Measurements from ENCODE around the gene ANKS1A. TPM values are rescaled to one million over a fixed set of nuclear protein-coding genes. Genes with fewer than 3 reads are reported as not detected.

Gene ANKS1A
- total and polyA plus RNA-seq, 3 experiments from 2014 or later = 3.0 to 9.6 (median 8.7) TPM

- no peaks in the 10 kb centered on the region for H3K4me1 ChIP-seq (ENCODE audit: insufficient read depth, low read length)
- peaks cover 6% of the 10 kb centered on the region for H3K36me3 ChIP-seq (ENCODE audit: insufficient read depth, low read length)
- H3K9me3 ChIP-seq (ENCODE audit: low read length) = no peaks in the 10 kb centered on the region
- H3K27ac ChIP-seq (ENCODE audit: low read depth, low read length) = no peak overlapping the region
- peaks cover 0 to 4% (median 0%) of the 10 kb centered on the region in 3 donors for H3K4me1 Mint-ChIP-seq
- no peaks in the 10 kb centered on the region for H3K27me3 Mint-ChIP-seq
- no peak for DNase-seq
- H3K27me3 ChIP-seq (ENCODE audit: insufficient read depth, low read length, poor library complexity, severe bottlenecking) = no peaks in the 10 kb centered on the region
- ChIA-PET POLR2A (no interaction called here), CTCF (no interaction called here)
- no peak overlapping the region for H3K4me3 ChIP-seq (ENCODE audit: low read length)
- no peaks in the 10 kb centered on the region for H3K9me3 Mint-ChIP-seq
- H3K36me3 Mint-ChIP-seq = peaks cover 0 to 74% (median 7%) of the 10 kb centered on the region in 3 donors
- H3K27ac Mint-ChIP-seq = peak overlapping the region in 1 of 8 donors; percentile 22
- no peak overlapping the region for H3K4me3 Mint-ChIP-seq
Observed at GRCh38 chr6:35061651-35062410, 172.8 kb downstream of the ANKS1A start.

- no peak overlapping the region for H3K4me3 Mint-ChIP-seq
- ChIA-PET POLR2A (no interaction called here), CTCF (no interaction called here)
- peaks cover 6% of the 10 kb centered on the region for H3K36me3 ChIP-seq (ENCODE audit: insufficient read depth, low read length)
- no peak overlapping the region for H3K27ac ChIP-seq (ENCODE audit: low read depth, low read length)
- no peaks in the 10 kb centered on the region for H3K9me3 Mint-ChIP-seq
- no peaks in the 10 kb centered on the region for H3K27me3 ChIP-seq (ENCODE audit: insufficient read depth, low read length, poor library complexity, severe bottlenecking)
- H3K36me3 Mint-ChIP-seq = peaks cover 0 to 70% (median 6%) of the 10 kb centered on the region in 3 donors
- no peak for DNase-seq
- H3K4me1 Mint-ChIP-seq = peaks cover 0 to 4% (median 0%) of the 10 kb centered on the region in 3 donors
- no peaks in the 10 kb centered on the region for H3K4me1 ChIP-seq (ENCODE audit: insufficient read depth, low read length)
- H3K27me3 Mint-ChIP-seq = no peaks in the 10 kb centered on the region
- no peak overlapping the region for H3K4me3 ChIP-seq (ENCODE audit: low read length)
- H3K27ac Mint-ChIP-seq = peak overlapping the region in 4 of 8 donors; percentile 6 to 32 (median 26)
- H3K9me3 ChIP-seq (ENCODE audit: low read length) = no peaks in the 10 kb centered on the region
Observed at GRCh38 chr6:35062676-35063574, 173.9 kb downstream of the ANKS1A start.

GRCh38 chr6:35063701-35064280 is 174.7 kb downstream of the ANKS1A start:
- ChIA-PET CTCF (no interaction called here), POLR2A (no interaction called here)
- Mint-ChIP-seq H3K9me3 (no peaks in the 10 kb centered on the region), H3K27me3 (no peaks in the 10 kb centered on the region), H3K27ac (peak overlapping the region in 2 of 8 donors; percentile 9 to 11), H3K4me1 (peaks cover 0 to 2% (median 0%) of the 10 kb centered on the region in 3 donors), H3K36me3 (peaks cover 0 to 63% (median 7%) of the 10 kb centered on the region in 3 donors), H3K4me3 (no peak overlapping the region)
- no peaks in the 10 kb centered on the region for H3K27me3 ChIP-seq (ENCODE audit: insufficient read depth, low read length, poor library complexity, severe bottlenecking)
- DNase-seq = no peak
- H3K4me1 ChIP-seq (ENCODE audit: insufficient read depth, low read length) = no peaks in the 10 kb centered on the region
- no peak overlapping the region for H3K27ac ChIP-seq (ENCODE audit: low read depth, low read length)
- no peak overlapping the region for H3K4me3 ChIP-seq (ENCODE audit: low read length)
- H3K9me3 ChIP-seq (ENCODE audit: low read length) = no peaks in the 10 kb centered on the region
- peaks cover 6% of the 10 kb centered on the region for H3K36me3 ChIP-seq (ENCODE audit: insufficient read depth, low read length)

GRCh38 chr6:35064290-35064689 is 175.2 kb downstream of the ANKS1A start:
- H3K9me3 ChIP-seq (ENCODE audit: low read length) = no peaks in the 10 kb centered on the region
- H3K4me3 ChIP-seq (ENCODE audit: low read length) = no peak overlapping the region
- DNase-seq = no peak
- no peak overlapping the region for H3K4me3 Mint-ChIP-seq
- peaks cover 0 to 2% (median 0%) of the 10 kb centered on the region in 3 donors for H3K4me1 Mint-ChIP-seq
- H3K36me3 Mint-ChIP-seq = peaks cover 0 to 60% (median 7%) of the 10 kb centered on the region in 3 donors
- H3K9me3 Mint-ChIP-seq = no peaks in the 10 kb centered on the region
- H3K36me3 ChIP-seq (ENCODE audit: insufficient read depth, low read length) = peaks cover 6% of the 10 kb centered on the region
- no peaks in the 10 kb centered on the region for H3K27me3 Mint-ChIP-seq
- H3K27me3 ChIP-seq (ENCODE audit: insufficient read depth, low read length, poor library complexity, severe bottlenecking) = no peaks in the 10 kb centered on the region
- no peak overlapping the region for H3K27ac ChIP-seq (ENCODE audit: low read depth, low read length)
- POLR2A ChIA-PET = no interaction called here
- H3K27ac Mint-ChIP-seq = peak overlapping the region in 3 of 8 donors; percentile 9 to 80 (median 11)
- CTCF ChIA-PET = no interaction called here
- H3K4me1 ChIP-seq (ENCODE audit: insufficient read depth, low read length) = no peaks in the 10 kb centered on the region

- Mint-ChIP-seq H3K4me1 (peaks cover 0 to 2% (median 0%) of the 10 kb centered on the region in 3 donors), H3K9me3 (no peaks in the 10 kb centered on the region), H3K27me3 (no peaks in the 10 kb centered on the region), H3K27ac (peak overlapping the region in 3 of 8 donors; percentile 64 to 80 (median 70)), H3K36me3 (peaks cover 0 to 54% (median 7%) of the 10 kb centered on the region in 3 donors), H3K4me3 (no peak overlapping the region)
- ChIA-PET POLR2A (no interaction called here), CTCF (interaction anchor here (0.6 kb wide), 1 partner anchor 901 kb away, joined by 3 read pairs; no protein-coding TSS in a partner anchor)
- H3K27ac ChIP-seq (ENCODE audit: low read depth, low read length) = no peak overlapping the region
- peaks cover 6% of the 10 kb centered on the region for H3K36me3 ChIP-seq (ENCODE audit: insufficient read depth, low read length)
- no peak for DNase-seq
- H3K9me3 ChIP-seq (ENCODE audit: low read length) = no peaks in the 10 kb centered on the region
- H3K27me3 ChIP-seq (ENCODE audit: insufficient read depth, low read length, poor library complexity, severe bottlenecking) = no peaks in the 10 kb centered on the region
- H3K4me3 ChIP-seq (ENCODE audit: low read length) = no peak overlapping the region
- H3K4me1 ChIP-seq (ENCODE audit: insufficient read depth, low read length) = no peaks in the 10 kb centered on the region
Observed at GRCh38 chr6:35064757-35065440, 175.8 kb downstream of the ANKS1A start.

GRCh38 chr6:35065441-35065800 is 176.4 kb downstream of the ANKS1A start:
- DNase-seq = no peak
- Mint-ChIP-seq H3K4me3 (no peak overlapping the region), H3K27me3 (no peaks in the 10 kb centered on the region), H3K27ac (peak overlapping the region in 2 of 8 donors; percentile 64 to 70), H3K4me1 (peaks cover 0 to 2% (median 0%) of the 10 kb centered on the region in 3 donors), H3K9me3 (no peaks in the 10 kb centered on the region), H3K36me3 (peaks cover 0 to 51% (median 9%) of the 10 kb centered on the region in 3 donors)
- ChIA-PET POLR2A (no interaction called here), CTCF (no interaction called here)
- peaks cover 6% of the 10 kb centered on the region for H3K36me3 ChIP-seq (ENCODE audit: insufficient read depth, low read length)
- no peak overlapping the region for H3K27ac ChIP-seq (ENCODE audit: low read depth, low read length)
- H3K27me3 ChIP-seq (ENCODE audit: insufficient read depth, low read length, poor library complexity, severe bottlenecking) = no peaks in the 10 kb centered on the region
- no peak overlapping the region for H3K4me3 ChIP-seq (ENCODE audit: low read length)
- no peaks in the 10 kb centered on the region for H3K9me3 ChIP-seq (ENCODE audit: low read length)
- no peaks in the 10 kb centered on the region for H3K4me1 ChIP-seq (ENCODE audit: insufficient read depth, low read length)

GRCh38 chr6:35065870-35066269 is 176.8 kb downstream of the ANKS1A start:
- H3K4me3 Mint-ChIP-seq = no peak overlapping the region
- no peak for DNase-seq
- peak overlapping the region in 3 of 8 donors; percentile 10 to 88 (median 76) for H3K27ac Mint-ChIP-seq
- no peaks in the 10 kb centered on the region for H3K27me3 Mint-ChIP-seq
- no peaks in the 10 kb centered on the region for H3K9me3 Mint-ChIP-seq
- H3K36me3 ChIP-seq (ENCODE audit: insufficient read depth, low read length) = peaks cover 6% of the 10 kb centered on the region
- no peak overlapping the region for H3K4me3 ChIP-seq (ENCODE audit: low read length)
- POLR2A ChIA-PET = no interaction called here
- H3K9me3 ChIP-seq (ENCODE audit: low read length) = no peaks in the 10 kb centered on the region
- H3K4me1 ChIP-seq (ENCODE audit: insufficient read depth, low read length) = no peaks in the 10 kb centered on the region
- no peak overlapping the region for H3K27ac ChIP-seq (ENCODE audit: low read depth, low read length)
- CTCF ChIA-PET = no interaction called here
- no peaks in the 10 kb centered on the region for H3K27me3 ChIP-seq (ENCODE audit: insufficient read depth, low read length, poor library complexity, severe bottlenecking)
- peaks cover 0 to 2% (median 0%) of the 10 kb centered on the region in 3 donors for H3K4me1 Mint-ChIP-seq
- H3K36me3 Mint-ChIP-seq = peaks cover 0 to 51% (median 10%) of the 10 kb centered on the region in 3 donors

All from CD8-positive, alpha-beta memory T cell (primary cell).